CD4-positive, alpha-beta T cell (primary cell): Measurements from ENCODE around the gene OCA2. TPM values are rescaled to one million over a fixed set of nuclear protein-coding genes. Genes with fewer than 3 reads are reported as not detected.
"Not testable (repeated sequence)": the region's sequence is repeated elsewhere in the genome, so short reads cannot be mapped to it uniquely, and the experiment has no call there.

Source experiments
- ATAC-seq: fragments of 200-7000 bp; cut with Tn5 transposase; one replicate; pipeline ENCODE4 v1.10.0; 2022; ENCODE audit warnings: mild to moderate bottlenecking; ENCODE audit not compliant: poor library complexity
- CTCF ChIA-PET: fragments of 350-600 bp; sonication (Branson Sonifier 250); formaldehyde crosslinking; loops from one replicate; lab custom pipeline; 2021; ENCODE audit warnings: antibody characterized with exemption, inconsistent platforms; lab: Charles Lee
- POLR2A ChIA-PET: fragments of 350-600 bp; sonication (Branson Sonifier 250); formaldehyde crosslinking; loops from one replicate; lab custom pipeline; 2021; ENCODE audit warnings: antibody characterized with exemption, inconsistent platforms; lab: Charles Lee
- DNase-seq, 14 experiments: peaks; one replicate each; pipeline ENCODE4 v3.0.0-alpha.2; 2013 to 2020; ENCODE audit warnings: mixed read lengths in 2 of 14
- H3K27ac ChIP-seq, 2 donors: one replicate each; pipeline versions ENCODE4 v1.5.1 to v1.7.0; 2013; ENCODE audit warnings: low read length in 2 of 2, low read depth in 1 of 2, mild to moderate bottlenecking in 1 of 2
- H3K27me3 ChIP-seq, 2 experiments: 1 replicate in 1 of 2; 2 replicates in 1 of 2; pipeline versions ENCODE4 v1.6.1 to v1.7.0; 2013; ENCODE audit warnings: low read length in 2 of 2, control low read depth in 1 of 2, mild to moderate bottlenecking in 1 of 2, moderate library complexity in 1 of 2; ENCODE audit not compliant: insufficient read depth in 2 of 2, control insufficient read depth in 1 of 2
- H3K36me3 ChIP-seq: one replicate; pipeline ENCODE4 v1.6.1; 2013; ENCODE audit warnings: low read length, control low read depth; ENCODE audit not compliant: insufficient read depth
- H3K4me1 ChIP-seq: one replicate; pipeline ENCODE4 v1.6.1; 2013; ENCODE audit warnings: low read length, control low read depth; ENCODE audit not compliant: insufficient read depth
- H3K4me3 ChIP-seq: one replicate; pipeline ENCODE4 v1.5.1; 2013; ENCODE audit warnings: mild to moderate bottlenecking, low read length, moderate library complexity
- H3K9me3 ChIP-seq, 2 experiments: 1 replicate in 1 of 2; 2 replicates in 1 of 2; pipeline versions ENCODE4 v1.6.1 to v1.7.0; 2013; ENCODE audit warnings: low read length in 2 of 2, mild to moderate bottlenecking in 2 of 2, control low read depth in 1 of 2, moderate library complexity in 1 of 2; ENCODE audit not compliant: control insufficient read depth in 1 of 2, insufficient read depth in 1 of 2
- H3K27ac Mint-ChIP-seq: one replicate; pipeline ENCODE4 v1.8.0; 2020; ENCODE audit warnings: mixed read lengths
- H3K27me3 Mint-ChIP-seq: one replicate; pipeline ENCODE4 v1.8.0; 2021; ENCODE audit warnings: mixed read lengths
- H3K36me3 Mint-ChIP-seq: one replicate; pipeline ENCODE4 v1.8.0; 2021; ENCODE audit warnings: low read depth, mixed read lengths
- H3K4me1 Mint-ChIP-seq: one replicate; pipeline ENCODE4 v1.8.0; 2021; ENCODE audit warnings: low read depth, mixed read lengths
- H3K4me3 Mint-ChIP-seq: one replicate; pipeline ENCODE4 v1.8.0; 2020; ENCODE audit warnings: mild to moderate bottlenecking, mixed read lengths
- H3K9me3 Mint-ChIP-seq: one replicate; pipeline ENCODE4 v1.8.0; 2020; ENCODE audit warnings: mixed read lengths
- intact Hi-C, 2 experiments: fragments of 100-400 bp; cut with DNase I in 1 of 2; cut with micrococcal nuclease in 1 of 2; formaldehyde crosslinking; loops; one replicate each; pipeline versions ENCODE4 v1.15.1 to v1.9.0; 2023 to 2025; cut with DNase I, micrococcal nuclease
- total RNA-seq, 174 experiments: library from RNA in 2 of 174; stranded (reverse) in 2 of 174; gene quantifications; one replicate each; pipeline ENCODE4 v1.2.3 and lab custom pipeline; 2021 to 2026
- TF ChIP-seq, protein P1 (sequence below): fragments of 200-600 bp; IDR thresholded peaks from one replicate; pipeline ENCODE4 v1.8.0; 2022; ENCODE audit warnings: antibody characterized with exemption, mild to moderate bottlenecking

OCA2 gene
- total RNA-seq, 2 experiments from 2014 or later, result not detected

DNA sequence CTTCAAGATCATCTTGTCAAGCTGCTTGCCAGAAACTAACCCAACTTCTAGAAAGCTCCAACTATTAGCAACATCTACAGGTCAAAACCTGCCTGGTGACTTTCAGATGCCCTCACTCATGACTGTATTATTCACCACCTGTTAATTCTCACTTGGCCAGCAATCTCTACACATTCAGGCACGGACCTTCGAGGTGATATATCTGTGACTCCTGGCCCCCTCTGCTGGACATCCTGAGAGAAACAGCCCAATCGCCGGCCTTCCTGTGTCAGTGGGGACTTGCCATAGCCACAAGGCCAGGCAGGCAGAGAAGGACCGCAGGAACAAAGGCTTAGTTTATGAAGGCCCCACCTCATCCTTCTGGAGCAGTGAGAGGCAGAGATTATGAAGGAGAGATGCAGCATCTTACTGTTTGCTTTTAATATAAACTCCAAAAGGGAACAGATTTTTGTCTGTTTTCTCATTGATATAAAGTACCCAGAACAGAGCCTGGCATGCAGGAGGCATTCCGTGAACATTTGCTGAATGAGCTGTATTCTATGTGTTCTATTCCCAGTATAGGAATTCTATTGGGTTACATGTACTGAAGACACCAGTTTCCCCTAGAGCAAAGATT, 24.4 kb upstream of the OCA2 start:
- H3K36me3 Mint-ChIP-seq, result peaks cover 60% of the 10 kb centered on the region
- Histone ChIP-seq H3K9me3 (no peaks in the 10 kb centered on the region), H3K4me1 (peaks cover 15% of the 10 kb centered on the region), H3K27ac (no peak overlapping the region), H3K36me3 (peaks cover 66% of the 10 kb centered on the region), H3K4me3 (no peak overlapping the region), H3K27me3 (no peaks in the 10 kb centered on the region)
- TF ChIP-seq, protein P1, sequence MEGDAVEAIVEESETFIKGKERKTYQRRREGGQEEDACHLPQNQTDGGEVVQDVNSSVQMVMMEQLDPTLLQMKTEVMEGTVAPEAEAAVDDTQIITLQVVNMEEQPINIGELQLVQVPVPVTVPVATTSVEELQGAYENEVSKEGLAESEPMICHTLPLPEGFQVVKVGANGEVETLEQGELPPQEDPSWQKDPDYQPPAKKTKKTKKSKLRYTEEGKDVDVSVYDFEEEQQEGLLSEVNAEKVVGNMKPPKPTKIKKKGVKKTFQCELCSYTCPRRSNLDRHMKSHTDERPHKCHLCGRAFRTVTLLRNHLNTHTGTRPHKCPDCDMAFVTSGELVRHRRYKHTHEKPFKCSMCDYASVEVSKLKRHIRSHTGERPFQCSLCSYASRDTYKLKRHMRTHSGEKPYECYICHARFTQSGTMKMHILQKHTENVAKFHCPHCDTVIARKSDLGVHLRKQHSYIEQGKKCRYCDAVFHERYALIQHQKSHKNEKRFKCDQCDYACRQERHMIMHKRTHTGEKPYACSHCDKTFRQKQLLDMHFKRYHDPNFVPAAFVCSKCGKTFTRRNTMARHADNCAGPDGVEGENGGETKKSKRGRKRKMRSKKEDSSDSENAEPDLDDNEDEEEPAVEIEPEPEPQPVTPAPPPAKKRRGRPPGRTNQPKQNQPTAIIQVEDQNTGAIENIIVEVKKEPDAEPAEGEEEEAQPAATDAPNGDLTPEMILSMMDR, result peak; percentile 47
- H3K27ac Mint-ChIP-seq, result no peak overlapping the region
- intact Hi-C loops, result loop anchor here (1.0 to 2.0 kb wide), 2 partner anchors 37 kb away; no protein-coding TSS in a partner anchor
- no peaks in the 10 kb centered on the region for H3K27me3 Mint-ChIP-seq
- H3K4me3 Mint-ChIP-seq, result no peak overlapping the region
- CTCF ChIA-PET, result no interaction called here
- no peaks in the 10 kb centered on the region for H3K9me3 Mint-ChIP-seq
- DNase-seq (peak in 11 of 14 experiments; percentile 13 to 78 (median 43)), ATAC-seq (peak; percentile 57)
- POLR2A ChIA-PET, result no interaction called here
- peaks cover 12% of the 10 kb centered on the region for H3K4me1 Mint-ChIP-seq

DNA sequence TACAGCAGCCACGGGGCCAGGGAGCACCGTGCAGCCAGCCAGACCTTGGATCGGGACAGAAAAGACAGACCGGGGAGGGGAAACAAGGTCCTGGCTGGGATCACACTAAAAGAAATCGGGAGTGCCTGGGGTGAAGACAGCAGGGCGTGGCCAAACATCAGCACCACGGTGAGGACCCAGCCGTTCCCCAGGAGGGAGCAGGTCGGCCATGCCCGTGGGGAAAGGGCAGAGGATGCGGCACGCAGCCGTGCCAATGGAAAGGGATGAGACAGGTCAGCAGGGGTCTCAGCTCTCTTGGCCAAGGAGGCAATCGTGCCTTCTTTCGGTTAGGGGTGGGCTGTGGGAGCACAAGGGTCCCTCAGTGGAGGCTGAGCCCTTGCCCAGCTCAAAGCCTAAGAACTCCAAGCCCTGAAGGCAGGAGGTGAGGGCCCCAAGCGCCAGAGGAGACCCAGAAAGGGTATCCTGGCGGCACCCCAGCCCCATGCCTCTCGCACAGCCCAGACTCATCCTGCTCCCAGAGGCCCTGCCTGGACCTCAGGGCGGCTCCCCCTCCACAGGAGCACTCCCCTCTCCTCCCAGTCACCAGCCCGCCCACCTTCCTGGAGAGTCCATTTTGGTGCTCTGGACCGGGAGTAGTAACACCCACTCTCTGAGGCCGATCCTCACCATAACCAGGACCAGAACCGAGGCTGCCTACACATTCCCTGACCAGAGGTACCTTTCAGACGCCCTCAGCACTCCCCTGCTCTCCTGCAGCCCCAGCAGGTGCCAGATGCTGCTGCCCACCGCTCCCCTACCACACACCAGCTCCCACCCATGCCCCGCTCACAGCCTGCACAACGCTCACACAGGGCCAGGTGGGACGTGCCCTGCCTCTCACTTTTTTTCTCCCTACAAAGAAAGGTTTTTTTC, 23.2 kb upstream of the OCA2 start:
- H3K27ac Mint-ChIP-seq, result no peak overlapping the region
- Histone ChIP-seq H3K27me3 (no peaks in the 10 kb centered on the region), H3K36me3 (peaks cover 62% of the 10 kb centered on the region), H3K27ac (no peak overlapping the region), H3K4me3 (no peak overlapping the region), H3K4me1 (peaks cover 10% of the 10 kb centered on the region), H3K9me3 (no peaks in the 10 kb centered on the region)
- no peak overlapping the region for H3K4me3 Mint-ChIP-seq
- DNase-seq, result no peak
- CTCF ChIA-PET, result no interaction called here
- TF ChIP-seq, protein P1, result no peak
- peaks cover 61% of the 10 kb centered on the region for H3K36me3 Mint-ChIP-seq
- H3K9me3 Mint-ChIP-seq, result no peaks in the 10 kb centered on the region
- POLR2A ChIA-PET, result no interaction called here
- ATAC-seq, result no peak
- H3K27me3 Mint-ChIP-seq, result no peaks in the 10 kb centered on the region
- intact Hi-C loops, result loop anchor here in 1 of 2 experiments (2.0 kb wide), 1 partner anchor 35 kb away; no protein-coding TSS in a partner anchor
- H3K4me1 Mint-ChIP-seq, result peaks cover 12% of the 10 kb centered on the region

GRCh38 chr15:28121577-28121976, 22.5 kb upstream of the OCA2 start:
- H3K9me3 Mint-ChIP-seq, ATAC-seq, POLR2A ChIA-PET, DNase-seq, intact Hi-C loops, H3K4me1 ChIP-seq, CTCF ChIA-PET, H3K27me3 ChIP-seq, H3K27ac Mint-ChIP-seq, H3K27me3 Mint-ChIP-seq, H3K27ac ChIP-seq, H3K4me3 Mint-ChIP-seq, H3K9me3 ChIP-seq, H3K4me3 ChIP-seq: not testable (repeated sequence)
- Mint-ChIP-seq H3K4me1 (peaks cover 12% of the 10 kb centered on the region), H3K36me3 (peaks cover 64% of the 10 kb centered on the region)
- peaks cover 68% of the 10 kb centered on the region for H3K36me3 ChIP-seq
